MM.1S (cell line): ENCODE measurements around the gene ORC5.

ENCODE experiments used
- EZH2phosphoT487 ChIP-seq: fragments of 300-600 bp; sonication (generic); IDR thresholded peaks from 2 replicates; pipeline ENCODE4 v1.6.1; 2018; ENCODE audit warnings: antibody characterized with exemption, low read length
- TF ChIP-seq, protein P1 (sequence below): fragments of 300-600 bp; sonication (generic); IDR thresholded peaks from 2 replicates; pipeline ENCODE4 v1.5.1; 2016; ENCODE audit warnings: antibody characterized with exemption, low read length, mixed read lengths

DNA sequence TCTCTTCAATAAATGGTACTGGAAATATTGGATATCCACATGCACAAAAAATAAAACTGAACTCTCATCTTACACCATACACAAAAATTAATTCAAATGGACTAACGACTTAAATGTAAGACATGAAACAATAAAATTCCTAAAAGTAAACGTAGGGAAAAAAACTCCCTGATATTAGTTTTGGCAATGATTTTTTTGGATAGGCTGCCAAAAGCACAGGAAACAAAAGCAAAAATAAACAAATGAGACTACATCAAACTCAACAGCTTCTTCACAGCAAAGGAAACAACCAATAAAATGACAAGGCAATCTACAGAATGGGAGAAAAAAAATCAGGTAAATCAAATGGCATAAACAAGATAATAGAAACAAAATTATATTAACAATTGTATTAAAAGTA lies 65.7 kb downstream of the ORC5 start:
- TF ChIP-seq, protein P1, sequence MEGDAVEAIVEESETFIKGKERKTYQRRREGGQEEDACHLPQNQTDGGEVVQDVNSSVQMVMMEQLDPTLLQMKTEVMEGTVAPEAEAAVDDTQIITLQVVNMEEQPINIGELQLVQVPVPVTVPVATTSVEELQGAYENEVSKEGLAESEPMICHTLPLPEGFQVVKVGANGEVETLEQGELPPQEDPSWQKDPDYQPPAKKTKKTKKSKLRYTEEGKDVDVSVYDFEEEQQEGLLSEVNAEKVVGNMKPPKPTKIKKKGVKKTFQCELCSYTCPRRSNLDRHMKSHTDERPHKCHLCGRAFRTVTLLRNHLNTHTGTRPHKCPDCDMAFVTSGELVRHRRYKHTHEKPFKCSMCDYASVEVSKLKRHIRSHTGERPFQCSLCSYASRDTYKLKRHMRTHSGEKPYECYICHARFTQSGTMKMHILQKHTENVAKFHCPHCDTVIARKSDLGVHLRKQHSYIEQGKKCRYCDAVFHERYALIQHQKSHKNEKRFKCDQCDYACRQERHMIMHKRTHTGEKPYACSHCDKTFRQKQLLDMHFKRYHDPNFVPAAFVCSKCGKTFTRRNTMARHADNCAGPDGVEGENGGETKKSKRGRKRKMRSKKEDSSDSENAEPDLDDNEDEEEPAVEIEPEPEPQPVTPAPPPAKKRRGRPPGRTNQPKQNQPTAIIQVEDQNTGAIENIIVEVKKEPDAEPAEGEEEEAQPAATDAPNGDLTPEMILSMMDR = no peak
- no peak for TF ChIP-seq EZH2phosphoT487
